ENCODE measurements around the gene RALB.
"Not testable (repeated sequence)": the region's sequence is repeated elsewhere in the genome, so short reads cannot be mapped to it uniquely, and the experiment has no call there.

The RALB gene

DNA sequence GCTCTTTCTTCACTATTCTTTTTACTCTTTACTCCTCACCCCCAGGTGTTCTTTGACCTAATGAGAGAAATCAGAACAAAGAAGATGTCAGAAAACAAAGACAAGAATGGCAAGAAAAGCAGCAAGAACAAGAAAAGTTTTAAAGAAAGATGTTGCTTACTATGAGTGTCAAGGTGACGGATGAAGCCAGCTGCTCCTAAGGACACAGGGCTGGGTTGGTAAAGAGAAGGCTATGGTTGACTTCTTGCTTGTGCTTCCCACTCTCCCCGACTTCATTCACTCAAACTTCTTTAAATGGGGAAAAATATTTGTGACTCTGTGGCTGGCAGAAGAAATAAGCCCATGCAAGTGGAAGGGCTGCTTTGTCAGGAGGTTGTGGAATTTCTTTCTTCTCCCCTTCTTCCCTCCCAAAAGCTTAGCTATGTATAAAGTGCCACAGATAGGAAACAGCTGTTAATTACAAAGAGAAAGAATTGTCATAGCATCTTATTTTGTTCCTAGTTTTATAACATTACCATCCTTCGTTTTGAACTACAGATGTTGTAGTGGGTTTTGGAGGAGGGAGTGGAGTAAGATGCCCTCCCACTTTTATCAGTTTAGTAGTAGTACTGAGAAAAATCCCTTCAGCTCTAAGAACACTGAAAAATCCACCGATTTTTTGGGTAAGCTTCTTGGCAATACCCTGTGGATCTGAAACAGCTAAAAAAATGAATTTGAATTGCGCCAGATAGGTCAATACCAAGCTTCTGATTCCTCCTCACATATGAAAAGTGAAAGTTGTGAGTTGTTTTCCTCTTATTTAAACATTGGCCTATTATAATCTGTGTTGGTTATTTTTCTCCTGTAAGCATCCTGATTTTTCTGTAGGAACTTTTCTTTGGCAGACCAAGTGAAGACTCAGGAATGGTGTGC lies 40.7 kb downstream of the RALB start:
- no peak for TF ChIP-seq POLR2A (IDR thresholded peaks at IDR 0.05; ENCODE audit: low read depth, low read length)
- no peak for FAIRE-seq
- no peak for DNase-seq (ENCODE audit: insufficient read length, low spot score)

DNA sequence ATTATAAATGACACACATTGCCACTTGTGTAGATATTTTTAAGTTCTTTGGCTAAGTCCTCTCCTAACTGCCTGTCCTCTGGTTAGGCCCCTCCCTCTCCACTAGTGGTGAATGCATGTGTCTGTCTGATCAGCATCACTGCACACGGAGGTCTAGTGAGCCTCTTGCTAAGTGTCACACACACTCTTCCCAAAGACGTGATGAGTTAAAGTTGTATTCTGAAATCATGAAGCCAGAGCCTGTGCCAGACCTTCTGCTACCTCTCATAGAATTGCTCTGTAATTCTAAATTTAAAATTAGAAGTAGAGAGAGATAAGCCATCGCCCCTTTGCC lies 41.3 kb downstream of the RALB start:
- no peak for DNase-seq (ENCODE audit: insufficient read length, low spot score)
- TF ChIP-seq POLR2A (IDR thresholded peaks at IDR 0.05; ENCODE audit: low read depth, low read length): no peak
- FAIRE-seq: no peak

DNA sequence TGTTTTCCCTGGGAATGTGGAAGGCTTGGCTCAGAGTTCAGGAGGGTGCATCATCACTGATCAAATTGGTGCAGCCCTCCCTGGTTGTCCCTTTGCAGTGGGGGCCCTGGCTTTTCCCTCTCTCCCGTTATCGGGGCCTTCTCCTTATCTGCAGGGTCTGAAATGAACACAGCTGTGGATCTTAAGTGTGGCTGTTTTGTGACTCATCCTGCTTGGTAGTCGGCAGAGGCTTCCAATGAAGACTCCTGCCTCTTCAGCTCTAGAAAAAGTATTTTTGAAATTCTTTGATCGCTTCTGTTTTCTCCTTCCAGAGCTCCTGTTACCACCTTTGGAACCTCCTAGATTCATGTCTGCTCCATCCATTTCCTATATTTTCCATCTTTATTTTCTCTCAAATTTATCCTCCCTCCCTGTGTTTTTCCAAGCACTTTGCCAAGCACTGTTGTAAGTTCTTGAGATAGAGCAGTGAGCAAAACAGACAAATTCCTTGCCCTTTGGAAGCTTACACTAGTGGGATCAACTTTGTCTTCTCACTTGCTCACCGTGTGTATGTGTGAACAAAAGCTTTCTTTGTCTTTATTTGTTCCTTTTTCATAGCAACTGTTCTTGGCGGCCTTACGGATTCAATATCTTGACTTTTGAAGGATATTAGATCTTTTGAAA lies 45.7 kb downstream of the RALB start:
- TF ChIP-seq POLR2A (IDR thresholded peaks at IDR 0.05; ENCODE audit: low read depth, low read length): no peak
- FAIRE-seq (no peak), DNase-seq (ENCODE audit: insufficient read length, low spot score) (no peak)

DNA sequence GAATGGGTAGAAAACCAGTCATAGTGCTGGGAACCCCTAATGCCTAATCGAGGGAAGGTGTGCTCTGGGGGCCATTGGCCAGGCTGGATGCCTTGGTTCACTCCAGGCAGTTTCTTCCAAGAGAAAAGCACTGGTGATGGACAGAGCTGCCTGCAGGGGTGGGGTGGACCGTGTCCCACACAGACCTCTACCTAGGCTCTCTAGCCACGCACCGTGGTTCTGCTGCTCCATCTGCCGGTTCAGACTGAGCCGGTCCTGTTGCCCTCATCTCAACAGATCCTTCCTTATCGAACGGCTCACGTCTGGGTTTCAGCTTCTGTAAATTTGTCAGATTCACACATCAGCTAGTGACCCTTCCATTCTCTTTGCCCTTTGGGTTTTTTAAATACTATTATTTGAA lies 46.4 kb downstream of the RALB start:
- TF ChIP-seq POLR2A (IDR thresholded peaks at IDR 0.05; ENCODE audit: low read depth, low read length): no peak
- FAIRE-seq (no peak), DNase-seq (ENCODE audit: insufficient read length, low spot score) (no peak)

DNA sequence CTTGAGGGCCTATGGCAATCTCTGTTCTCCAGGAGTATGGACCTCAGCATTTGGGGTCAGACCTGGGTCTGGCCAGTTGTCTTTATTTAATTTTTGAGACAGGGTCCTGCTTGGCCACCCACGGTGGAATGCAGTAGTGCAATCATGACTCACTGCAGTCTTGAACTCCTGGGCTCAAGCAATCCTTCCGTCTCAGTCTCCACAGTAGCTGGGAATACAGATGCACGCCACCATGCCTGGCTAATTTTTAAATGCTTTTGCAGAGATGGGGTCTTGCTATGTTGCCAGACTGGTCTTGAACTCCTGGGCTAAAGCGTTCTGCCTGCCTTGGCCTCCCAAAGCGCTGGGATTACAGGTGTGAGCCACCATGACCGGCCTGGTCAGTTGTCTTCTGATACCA lies 46.9 kb downstream of the RALB start:
- no peak for FAIRE-seq
- DNase-seq (ENCODE audit: insufficient read length, low spot score): no peak
- no peak for TF ChIP-seq POLR2A (IDR thresholded peaks at IDR 0.05; ENCODE audit: low read depth, low read length)

DNA sequence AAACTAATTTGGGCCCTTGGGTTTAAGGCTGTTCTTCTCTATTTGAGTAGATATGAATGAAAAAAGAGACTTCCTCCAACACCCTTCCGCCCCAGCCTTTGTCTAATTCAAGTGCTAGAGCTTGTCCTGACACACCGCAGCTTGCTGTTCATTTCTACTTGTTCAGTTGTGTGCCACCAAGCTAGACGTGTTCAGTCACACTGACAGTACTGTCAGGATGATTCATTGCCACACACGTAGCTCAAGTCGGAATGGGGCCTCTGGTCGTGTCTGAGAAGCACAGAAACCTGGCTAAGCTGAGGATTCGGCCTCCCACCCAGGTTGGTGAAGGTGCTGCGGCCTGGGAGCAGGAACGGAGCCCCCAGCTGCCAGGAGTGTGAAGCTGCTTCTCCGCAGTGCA lies 47.7 kb downstream of the RALB start:
- FAIRE-seq (no peak), DNase-seq (ENCODE audit: insufficient read length, low spot score) (no peak)
- no peak for TF ChIP-seq POLR2A (IDR thresholded peaks at IDR 0.05; ENCODE audit: low read depth, low read length)

DNA sequence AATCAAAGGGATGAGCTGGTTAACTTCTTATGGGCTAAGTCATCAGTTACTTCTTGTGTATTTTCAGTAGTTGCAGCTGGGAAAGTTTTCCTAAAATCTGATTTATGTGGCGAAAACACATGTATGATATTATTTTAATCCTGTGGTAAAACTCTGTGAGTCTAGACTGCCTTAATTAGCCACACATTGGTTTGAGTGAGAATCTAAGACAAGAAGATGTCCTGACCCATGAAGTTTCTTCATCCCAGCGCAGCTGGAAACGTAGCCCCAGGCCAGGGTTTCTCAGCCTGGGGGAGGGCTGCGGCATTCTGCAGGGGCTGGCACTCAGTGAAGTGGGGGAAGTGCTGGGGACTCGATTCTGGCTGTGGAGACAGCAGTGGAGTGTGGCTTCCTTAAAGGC lies 48.6 kb downstream of the RALB start:
- no peak for TF ChIP-seq POLR2A (IDR thresholded peaks at IDR 0.05; ENCODE audit: low read depth, low read length)
- FAIRE-seq (no peak), DNase-seq (ENCODE audit: insufficient read length, low spot score) (no peak)

DNA sequence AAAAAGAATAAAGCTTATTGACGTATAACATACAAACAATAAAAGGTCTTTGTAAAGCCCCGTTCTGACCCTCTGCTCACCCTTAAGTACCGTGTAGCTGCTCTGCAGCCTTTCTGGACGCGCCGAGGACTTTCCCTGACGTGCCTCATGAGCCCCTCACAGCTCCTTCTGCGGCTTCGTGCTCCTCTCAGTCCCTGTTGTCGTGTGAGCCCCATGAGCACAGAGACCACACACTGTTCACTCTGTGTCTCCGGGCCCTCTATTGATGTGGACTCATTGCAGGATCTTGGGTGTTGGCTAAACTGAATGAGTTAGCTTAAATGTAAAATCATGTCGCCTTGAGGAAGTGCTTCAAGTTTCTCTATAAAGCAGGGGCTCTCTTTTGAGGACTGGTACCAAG lies 49.6 kb downstream of the RALB start:
- TF ChIP-seq POLR2A (IDR thresholded peaks at IDR 0.05; ENCODE audit: low read depth, low read length): no peak
- no peak for FAIRE-seq
- no peak for DNase-seq (ENCODE audit: insufficient read length, low spot score)

DNA sequence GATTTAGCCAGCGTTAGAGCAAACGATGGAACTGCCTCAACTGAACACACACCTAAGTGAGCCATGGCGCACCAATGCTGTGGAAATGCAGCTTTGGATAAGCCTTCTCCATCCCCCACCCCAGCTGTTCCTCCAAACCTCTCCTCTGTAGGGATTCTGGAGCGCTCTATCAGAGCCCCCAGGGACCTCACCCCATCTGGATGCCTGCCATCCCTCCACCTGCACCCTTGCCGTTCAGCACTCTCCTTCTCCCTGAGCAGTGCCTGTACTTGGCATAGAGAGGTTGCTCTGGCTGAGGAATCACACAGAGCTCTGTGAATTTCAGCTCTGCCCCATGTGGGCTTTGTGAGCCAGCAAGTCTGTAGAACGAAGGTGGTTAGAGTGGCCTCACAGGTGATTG lies 50.5 kb downstream of the RALB start:
- FAIRE-seq (no peak), DNase-seq (ENCODE audit: insufficient read length, low spot score) (no peak)
- TF ChIP-seq POLR2A (IDR thresholded peaks at IDR 0.05; ENCODE audit: low read depth, low read length): no peak

DNA sequence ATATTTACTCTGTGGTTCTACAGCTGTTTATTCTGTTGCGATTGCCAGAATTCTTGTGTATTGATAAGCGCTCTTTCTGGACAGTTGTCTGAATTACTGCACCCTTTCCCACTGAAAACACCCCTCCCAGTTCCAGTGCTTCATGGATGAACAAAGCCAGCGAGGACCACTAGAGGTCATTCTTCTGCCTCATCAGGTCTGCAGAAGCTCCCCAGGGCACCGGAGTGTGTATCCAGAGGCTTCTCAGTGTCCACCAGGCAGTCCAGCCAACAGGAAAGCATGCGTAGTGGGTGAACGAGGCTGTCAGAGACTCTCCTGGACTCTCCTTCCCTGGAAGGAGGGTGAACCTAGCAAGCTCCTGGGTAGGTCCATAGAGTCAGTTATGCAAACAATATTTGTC lies 52.6 kb downstream of the RALB start:
- TF ChIP-seq POLR2A (IDR thresholded peaks at IDR 0.05; ENCODE audit: low read depth, low read length): no peak
- DNase-seq (ENCODE audit: insufficient read length, low spot score) (no peak), FAIRE-seq (no peak)

DNA sequence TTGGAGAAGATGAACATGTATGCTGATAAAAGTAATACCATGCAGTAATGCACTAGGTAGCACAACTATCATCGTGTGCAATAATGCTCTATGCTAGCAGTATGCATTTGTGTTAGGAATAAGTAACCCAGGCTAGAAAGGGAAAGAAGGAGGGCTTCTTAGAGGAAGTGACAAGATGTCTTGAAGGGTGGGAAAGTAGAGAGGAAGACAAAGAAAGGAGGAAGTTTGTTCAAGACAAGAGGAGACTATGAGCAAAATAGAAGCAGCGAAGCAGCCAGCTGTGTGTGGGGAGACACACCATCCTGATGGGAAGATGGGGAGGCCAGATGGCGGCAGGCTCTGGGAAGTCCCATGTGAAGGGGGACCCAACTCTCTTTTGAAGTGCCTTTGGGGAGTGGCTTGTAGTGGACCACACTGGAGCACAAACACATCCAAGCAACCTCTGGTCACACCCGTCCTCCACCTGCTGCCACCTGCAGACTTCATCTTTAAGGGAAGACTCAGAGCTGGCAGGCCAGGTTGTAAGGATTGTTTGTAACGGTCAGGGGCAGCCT lies 53.4 kb downstream of the RALB start:
- TF ChIP-seq POLR2A (IDR thresholded peaks at IDR 0.05; ENCODE audit: low read depth, low read length): no peak
- DNase-seq (ENCODE audit: insufficient read length, low spot score): no peak
- no peak for FAIRE-seq

DNA sequence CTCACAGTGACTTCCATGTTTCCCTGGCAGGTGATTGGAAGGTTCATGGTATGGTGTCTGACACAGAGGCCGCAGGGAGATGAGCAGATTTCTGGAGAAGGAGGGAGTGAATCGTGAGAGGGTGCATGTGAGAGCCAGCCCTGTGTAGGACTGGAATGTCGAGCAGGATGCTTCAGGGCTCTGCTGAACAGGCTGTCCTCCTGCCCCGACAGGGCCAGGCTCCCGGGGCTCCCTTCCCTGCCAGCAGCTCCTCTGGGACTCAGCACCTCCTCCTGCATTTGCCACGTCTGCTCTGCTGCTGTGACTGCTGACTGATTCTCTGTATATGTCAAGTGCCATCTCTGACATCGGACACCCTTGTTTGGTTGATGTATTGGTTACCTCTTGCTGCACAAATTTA lies 54.8 kb downstream of the RALB start:
- no peak for TF ChIP-seq POLR2A (IDR thresholded peaks at IDR 0.05; ENCODE audit: low read depth, low read length)
- DNase-seq (ENCODE audit: insufficient read length, low spot score): no peak

DNA sequence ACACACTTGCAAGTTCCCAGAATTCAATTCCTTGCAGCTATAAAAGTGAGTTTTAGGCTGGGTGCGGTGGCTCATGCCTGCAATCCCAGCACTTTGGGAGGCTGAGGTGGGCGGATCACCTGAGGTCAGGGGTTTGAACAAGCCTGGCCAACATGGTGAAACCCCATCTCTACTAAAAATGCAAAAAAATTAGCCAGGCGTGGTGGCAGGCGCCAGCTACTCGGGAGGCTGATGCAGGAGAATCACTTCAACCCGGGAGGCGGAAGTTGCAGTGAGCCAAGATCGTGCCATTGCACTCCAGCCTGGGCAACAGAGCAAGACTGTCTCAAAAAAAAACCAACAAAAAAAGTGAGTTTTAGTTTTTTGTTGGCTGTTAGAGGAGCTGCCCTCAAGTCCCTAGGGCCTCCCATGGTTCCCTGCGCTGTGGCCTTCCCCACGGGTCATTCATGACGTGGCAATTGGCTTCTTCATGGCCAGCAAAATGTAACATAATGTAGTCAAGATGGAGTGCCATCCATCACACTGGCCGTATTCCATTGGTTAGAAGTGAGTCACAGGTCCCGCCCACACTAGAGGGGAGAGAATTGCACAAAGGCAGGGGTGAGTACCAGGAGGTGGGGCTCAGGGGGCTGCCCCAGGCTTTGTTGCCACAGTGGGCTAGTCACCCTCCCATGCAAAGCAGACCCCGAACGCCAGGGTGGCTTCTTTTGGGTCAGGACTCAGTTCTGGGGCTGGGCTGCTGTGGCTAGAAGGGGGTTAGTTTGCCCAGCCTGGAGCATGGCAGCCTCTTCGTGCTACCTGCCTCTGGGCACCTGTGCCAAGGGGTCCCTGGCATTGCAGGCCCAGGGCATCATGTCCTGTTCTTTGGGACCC lies 55.6 kb downstream of the RALB start:
- no peak for TF ChIP-seq POLR2A (IDR thresholded peaks at IDR 0.05; ENCODE audit: low read depth, low read length)
- FAIRE-seq (no peak), DNase-seq (ENCODE audit: insufficient read length, low spot score) (no peak)

More for the DNA sequence above, 54.8 kb downstream of the RALB start:
- no peak for FAIRE-seq

DNA sequence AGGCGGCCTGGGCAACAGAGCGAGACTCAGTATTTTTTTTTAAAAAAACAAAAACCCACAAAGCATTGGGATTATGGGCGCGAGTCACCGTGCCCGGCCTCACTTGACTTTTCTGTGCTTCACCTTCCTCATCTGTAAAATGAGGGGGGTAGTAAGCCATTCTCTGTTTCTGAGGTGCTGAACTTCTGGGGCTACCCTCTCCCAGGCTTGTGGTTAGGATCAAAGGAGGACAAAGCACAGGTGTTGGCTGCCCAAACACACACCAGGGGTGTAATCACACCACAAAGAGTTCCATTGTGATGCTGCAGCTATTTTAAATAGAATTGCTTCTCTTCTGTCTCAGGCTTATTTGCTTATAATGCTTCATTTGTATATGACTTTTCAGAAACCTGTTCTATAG lies 57.5 kb downstream of the RALB start:
- FAIRE-seq (no peak), DNase-seq (ENCODE audit: insufficient read length, low spot score) (no peak)
- no peak for TF ChIP-seq POLR2A (IDR thresholded peaks at IDR 0.05; ENCODE audit: low read depth, low read length)

DNA sequence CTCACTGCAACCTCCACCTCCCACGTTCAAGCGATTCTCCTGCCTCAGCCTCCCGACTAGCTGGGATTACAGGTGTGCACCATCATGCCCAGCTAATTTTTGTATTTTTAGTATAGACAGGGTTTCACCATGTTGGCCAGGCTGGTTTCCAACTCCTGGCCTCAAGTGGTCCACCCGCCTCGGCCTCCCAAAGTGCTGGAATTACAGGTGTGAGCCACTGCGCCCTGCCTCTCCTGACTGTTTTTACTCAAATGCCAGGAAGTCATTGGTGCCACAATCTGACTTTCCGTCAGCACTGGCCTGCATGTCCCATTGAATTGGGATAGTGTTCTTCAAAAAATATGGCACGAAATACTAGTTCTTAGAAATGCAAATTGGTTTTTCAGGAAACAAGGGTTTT lies 58.2 kb downstream of the RALB start:
- not testable (repeated sequence) for DNase-seq (ENCODE audit: insufficient read length, low spot score); FAIRE-seq
